NCI-H187 treated with DMSO at 0.1 percent for 48 hours (cell line): ENCODE data around the gene PCDHGC4.

Experiments
- DNase-seq: peaks from one replicate; lab custom pipeline; 2025; lab: John Stamatoyannopoulos, UW

The PCDHGC4 gene

GRCh38 chr5:141484641-141485311 lies at the start of gene PCDHGC4:
TSS of gene PCDHGC4 (plus strand) at chr5:141485030. CDS start at chr5:141485174, 144 bp downstream.
- no peak for DNase-seq

DNA sequence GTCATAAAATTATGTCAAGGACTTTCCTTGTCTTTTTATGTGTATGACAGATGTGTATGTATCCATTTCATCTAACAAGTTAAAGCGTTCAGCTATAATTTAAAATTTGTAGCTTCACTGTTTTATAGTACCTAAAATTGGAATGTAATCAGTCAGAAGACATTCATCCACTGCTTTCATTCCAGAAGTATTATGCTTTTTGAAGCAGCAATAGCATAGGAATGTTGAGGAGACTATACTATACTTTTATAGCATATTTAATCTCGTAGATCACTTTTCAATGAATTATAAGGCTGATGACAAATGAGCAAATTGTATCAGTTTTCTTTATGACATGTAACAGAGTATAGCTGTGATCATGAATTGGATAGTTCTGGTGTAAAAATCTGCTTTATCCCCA lies 47.6 kb upstream of the PCDHGC4 start:
- DNase-seq, result no peak

DNA sequence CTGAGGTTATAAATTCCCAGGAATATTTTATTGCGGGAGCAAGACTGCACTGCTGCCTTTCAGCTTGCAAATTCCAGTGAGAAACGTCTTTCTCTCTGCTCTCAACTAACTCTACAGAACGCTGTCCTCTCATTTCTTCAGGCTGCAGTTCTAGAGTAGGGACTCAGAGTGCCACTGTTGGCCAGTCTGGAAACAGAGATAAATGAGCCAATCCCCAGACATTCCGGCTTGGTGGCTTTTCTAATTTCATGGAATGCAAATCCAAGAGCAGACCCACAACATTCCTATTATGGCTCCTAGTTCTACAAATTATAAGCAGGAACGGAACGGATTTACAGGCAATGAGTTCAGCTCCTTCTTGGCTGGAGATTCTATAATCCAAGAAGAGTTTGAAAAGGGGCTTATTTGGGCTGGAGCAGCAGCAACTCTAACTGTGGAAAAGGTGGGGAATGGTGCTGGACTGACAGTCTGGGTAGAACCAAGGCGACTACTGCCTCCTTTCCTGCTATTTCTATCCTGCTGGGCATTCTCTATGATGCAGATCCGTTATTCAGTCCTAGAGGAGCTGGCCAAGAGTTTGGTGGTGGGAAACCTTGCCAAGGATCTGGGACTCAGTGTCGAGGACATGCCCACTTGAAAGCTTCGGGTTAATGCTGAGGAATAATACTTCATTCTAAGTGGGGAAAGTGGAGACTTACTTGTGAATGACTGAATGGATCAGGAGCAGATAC lies 45.3 kb upstream of the PCDHGC4 start:
- DNase-seq, result no peak

DNA sequence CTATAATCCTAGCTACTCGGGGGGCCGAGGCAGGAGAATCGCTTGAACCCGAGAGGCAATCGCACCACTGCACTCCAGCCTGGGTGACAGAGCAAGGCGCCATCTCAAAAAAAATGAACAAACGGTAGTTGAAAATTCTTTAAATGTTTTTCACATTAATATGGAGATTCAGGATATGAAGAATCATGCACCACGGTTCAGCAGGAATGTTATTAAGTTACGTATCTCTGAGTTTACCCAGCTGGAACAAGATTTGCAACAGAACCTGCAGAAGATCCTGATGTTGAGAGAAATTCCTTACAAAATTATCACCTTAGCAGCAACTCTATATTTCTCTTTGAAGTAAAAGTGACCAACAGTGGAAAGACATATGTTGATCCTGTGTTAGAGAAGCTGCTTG lies 44.5 kb upstream of the PCDHGC4 start:
- DNase-seq, result no peak

DNA sequence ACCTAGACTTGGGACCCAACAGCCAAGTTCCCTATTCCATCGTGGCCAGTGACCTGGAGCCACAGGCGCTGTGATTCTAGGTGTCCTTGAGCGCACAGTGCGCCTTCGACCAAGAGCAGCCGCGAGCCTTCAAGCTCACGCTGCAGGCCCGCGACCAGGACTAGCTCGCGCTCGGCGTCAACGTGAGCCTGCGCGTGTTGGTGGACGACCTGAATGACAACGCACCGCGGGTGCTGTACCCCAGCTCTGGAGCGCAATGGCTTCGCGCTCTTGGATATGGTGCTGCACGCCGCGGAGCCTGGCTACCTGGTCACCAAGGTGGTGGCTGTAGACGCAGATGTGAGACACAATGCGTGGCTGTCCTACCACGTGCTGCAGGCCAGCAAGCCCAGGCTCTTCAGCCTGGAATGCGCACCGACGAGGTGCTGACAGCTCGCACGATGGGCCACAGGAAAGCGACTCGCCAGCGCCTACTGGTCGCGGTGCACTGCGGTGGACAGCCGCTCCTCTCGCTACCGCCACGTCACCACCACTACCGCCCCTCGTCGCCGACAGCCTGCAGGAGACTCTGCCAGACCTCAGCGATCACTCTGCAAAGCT lies 43.2 kb upstream of the PCDHGC4 start:
- DNase-seq, result no peak

DNA sequence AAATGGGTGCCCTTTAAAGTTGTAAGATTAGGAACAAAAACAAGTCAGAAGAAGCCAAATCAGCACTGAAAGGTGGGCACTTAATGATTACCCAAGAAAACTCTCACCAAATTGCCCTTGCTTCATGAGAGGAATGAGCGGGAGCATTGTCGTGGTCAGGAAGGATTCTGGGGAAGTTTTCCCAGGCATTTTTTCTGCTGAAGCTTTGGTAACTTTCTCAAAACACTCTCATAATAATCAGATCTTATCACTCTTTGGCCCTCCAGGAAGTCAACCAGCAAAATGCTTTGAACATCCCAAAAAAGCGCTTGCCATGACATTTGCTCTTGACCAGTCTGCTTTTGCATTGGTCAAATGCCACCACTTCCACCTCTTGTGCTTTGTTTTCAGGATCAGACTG lies 19.5 kb upstream of the PCDHGC4 start:
- no peak for DNase-seq

- no peak for DNase-seq
These were observed 9.2 kb upstream of the PCDHGC4 start, which contains the start of gene PCDHGC3 for GRCh38 chr5:141475625-141476131. TSS of gene PCDHGC3 (plus strand) at chr5:141475966. CDS start at chr5:141476117, 151 bp downstream.

DNA sequence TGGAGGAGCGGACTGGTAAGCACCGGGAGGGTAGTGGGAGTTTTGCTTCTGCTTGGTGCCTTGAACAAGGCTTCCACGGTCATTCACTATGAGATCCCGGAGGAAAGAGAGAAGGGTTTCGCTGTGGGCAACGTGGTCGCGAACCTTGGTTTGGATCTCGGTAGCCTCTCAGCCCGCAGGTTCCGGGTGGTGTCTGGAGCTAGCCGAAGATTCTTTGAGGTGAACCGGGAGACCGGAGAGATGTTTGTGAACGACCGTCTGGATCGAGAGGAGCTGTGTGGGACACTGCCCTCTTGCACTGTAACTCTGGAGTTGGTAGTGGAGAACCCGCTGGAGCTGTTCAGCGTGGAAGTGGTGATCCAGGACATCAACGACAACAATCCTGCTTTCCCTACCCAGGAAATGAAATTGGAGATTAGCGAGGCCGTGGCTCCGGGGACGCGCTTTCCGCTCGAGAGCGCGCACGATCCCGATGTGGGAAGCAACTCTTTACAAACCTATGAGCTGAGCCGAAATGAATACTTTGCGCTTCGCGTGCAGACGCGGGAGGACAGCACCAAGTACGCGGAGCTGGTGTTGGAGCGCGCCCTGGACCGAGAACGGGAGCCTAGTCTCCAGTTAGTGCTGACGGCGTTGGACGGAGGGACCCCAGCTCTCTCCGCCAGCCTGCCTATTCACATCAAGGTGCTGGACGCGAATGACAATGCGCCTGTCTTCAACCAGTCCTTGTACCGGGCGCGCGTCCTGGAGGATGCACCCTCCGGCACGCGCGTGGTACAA lies 8.5 kb upstream of the PCDHGC4 start:
- no peak for DNase-seq

- DNase-seq, result no peak
These were observed 7.7 kb upstream of the PCDHGC4 start for GRCh38 chr5:141477044-141477575.

- no peak for DNase-seq
These were observed 7.0 kb upstream of the PCDHGC4 start for GRCh38 chr5:141477815-141478214.

DNA sequence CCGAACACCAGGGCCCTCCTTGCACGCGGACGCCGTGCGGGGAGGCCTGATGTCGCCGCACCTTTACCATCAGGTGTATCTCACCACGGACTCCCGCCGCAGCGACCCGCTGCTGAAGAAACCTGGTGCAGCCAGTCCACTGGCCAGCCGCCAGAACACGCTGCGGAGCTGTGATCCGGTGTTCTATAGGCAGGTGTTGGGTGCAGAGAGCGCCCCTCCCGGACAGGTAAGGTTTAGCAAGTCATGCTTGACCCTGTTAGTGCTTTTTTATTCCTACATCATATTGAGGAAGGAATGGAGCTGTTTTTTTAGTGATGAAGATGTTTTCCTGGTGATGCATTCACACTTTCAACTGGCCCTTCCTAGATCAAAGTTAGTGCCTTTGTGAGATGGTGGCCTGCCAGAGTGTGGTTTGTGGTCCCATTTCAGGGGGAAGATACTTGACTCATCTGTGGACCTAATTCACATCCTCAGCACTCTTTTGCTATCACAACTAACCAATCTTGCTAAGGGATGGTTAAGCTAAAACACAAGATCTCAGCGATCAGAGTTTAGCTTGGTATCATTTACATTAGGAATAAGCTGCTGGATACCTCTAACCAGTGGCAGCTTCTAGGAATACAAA lies 6.4 kb upstream of the PCDHGC4 start:
- DNase-seq, result no peak

DNA sequence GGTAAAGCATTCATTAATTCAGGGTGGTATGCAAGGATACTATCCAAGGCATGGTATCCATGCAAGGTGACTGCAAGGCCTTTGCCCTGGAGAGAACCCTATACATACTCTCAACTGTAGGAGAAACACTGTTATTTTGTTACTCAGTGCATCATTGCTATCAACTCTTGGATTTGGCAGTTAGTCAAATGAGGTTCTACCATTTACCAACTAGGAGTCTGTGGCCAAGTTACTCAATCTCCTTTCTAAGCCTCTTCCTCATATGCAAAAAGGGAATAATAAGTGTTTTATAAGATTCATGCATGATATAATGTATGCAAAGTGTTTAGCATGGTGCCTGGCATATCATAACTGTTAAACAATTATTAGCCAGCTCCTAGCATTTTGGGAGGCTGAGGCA lies 5.1 kb upstream of the PCDHGC4 start:
- DNase-seq, result no peak

DNA sequence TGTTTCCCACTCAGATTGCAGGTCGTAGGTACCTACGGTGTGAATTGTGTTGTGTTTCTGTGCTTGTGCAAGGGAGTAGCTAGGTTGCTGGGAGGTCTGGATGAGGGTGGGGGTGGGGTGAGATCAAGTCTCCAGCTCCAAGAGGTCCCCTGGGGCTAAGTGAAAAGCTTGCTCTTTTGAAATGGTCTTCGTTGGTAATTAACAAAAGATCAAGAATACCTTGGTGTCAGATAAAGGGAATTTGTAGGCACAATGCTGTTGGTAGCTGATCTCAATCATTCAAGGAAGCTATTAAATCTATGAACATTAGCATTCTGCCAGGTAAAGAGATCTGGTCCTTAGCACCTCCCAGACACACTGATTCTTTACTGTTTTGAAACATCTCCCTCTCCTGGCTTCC lies 928 bp upstream of the PCDHGC4 start:
- no peak for DNase-seq

GRCh38 chr5:141484310-141484640 lies 555 bp upstream of the PCDHGC4 start:
- DNase-seq, result no peak

DNA sequence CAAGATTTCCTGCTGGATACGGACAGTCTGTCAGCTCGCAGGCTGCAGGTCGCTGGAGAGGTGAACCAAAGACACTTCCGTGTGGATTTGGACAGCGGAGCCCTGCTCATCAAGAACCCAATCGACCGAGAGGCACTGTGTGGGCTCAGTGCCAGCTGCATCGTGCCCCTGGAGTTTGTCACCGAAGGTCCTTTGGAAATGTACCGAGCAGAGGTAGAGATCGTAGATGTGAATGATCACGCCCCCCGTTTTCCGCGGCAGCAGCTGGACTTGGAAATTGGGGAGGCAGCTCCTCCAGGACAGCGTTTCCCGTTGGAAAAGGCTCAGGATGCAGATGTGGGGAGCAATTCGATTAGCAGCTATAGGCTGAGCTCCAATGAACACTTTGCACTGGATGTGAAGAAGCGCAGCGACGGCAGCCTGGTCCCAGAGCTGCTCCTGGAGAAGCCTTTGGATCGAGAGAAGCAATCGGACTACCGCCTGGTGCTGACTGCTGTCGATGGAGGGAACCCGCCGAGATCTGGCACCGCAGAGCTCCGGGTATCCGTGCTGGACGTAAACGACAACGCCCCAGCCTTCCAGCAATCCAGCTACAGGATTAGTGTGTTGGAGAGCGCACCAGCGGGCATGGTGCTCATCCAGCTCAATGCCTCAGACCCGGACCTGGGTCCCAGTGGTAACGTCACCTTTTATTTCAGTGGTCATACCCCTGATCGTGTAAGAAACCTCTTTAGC lies 658 bp downstream of the PCDHGC4 start:
- no peak for DNase-seq

GRCh38 chr5:141486091-141486490 lies 1.3 kb downstream of the PCDHGC4 start:
- DNase-seq, result no peak

GRCh38 chr5:141487131-141487530 lies 2.3 kb downstream of the PCDHGC4 start:
- no peak for DNase-seq

DNA sequence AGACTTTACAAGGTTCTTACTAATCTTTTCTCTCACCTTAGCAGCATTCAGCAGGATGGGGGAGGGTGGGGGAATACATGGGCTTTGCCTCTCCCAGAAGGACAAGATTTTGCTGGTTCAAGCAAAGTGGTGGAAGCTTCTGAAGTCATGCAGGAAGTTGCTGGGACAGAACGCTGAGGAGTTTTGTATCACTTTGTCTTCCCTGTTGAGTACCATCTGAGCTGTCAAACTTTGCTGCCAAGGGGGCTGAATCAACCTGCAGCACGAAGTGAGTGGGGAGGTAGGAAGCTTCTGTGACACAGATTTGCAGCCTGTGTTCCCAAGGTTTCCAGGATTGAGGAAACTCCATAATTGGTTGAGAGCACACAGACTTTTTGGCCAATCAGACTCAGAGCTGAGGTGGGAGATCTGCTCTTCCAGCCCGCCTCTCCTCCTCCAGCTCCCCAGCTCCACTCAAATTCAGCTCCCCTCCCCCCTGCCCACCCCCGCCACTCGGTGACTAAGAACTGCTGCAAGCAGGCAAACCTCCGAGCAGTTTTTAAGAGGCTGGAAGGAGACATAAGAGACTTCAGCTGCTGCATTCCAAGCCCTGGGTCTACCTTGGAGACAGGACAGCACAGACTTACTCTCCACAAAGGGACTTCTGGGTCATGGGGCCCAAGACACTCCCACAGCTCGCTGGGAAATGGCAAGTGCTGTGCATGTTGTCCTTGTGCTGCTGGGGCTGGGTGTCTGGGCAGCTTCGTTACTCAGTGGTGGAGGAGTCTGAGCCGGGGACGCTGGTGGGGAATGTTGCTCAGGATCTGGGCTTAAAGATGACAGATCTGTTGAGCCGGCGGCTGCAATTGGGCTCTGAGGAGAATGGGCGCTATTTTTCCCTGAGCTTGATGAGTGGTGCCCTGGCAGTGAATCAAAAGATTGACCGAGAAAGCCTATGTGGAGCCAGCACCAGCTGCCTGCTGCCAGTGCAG lies 4.0 kb downstream of the PCDHGC4 start, which contains the start of gene PCDHGC5:
Gene PCDHGC5, plus strand, starts transcription at position 491 of the 971 bp plus-strand sequence. Its CDS starts 160 bp downstream, at position 651.
- DNase-seq, result no peak

GRCh38 chr5:141489841-141490240 lies 5.0 kb downstream of the PCDHGC4 start:
- no peak for DNase-seq

- no peak for DNase-seq
These were observed 5.4 kb downstream of the PCDHGC4 start for GRCh38 chr5:141490271-141490670.
